AG04449 (cell line): ENCODE results near the gene MOBP.

Experiments
- CTCF ChIA-PET: fragments of 350-600 bp; formaldehyde crosslinking; extraction: SDS; loops from one replicate; lab custom pipeline; 2021; ENCODE audit warnings: antibody characterized with exemption; lab: Yijun Ruan, JAX
- POLR2A ChIA-PET: fragments of 400-600, 350-600 bp; formaldehyde crosslinking; extraction: SDS; loops from one replicate; lab custom pipeline; 2020; ENCODE audit warnings: antibody characterized with exemption, inconsistent platforms; lab: Yijun Ruan, JAX
- DNase-seq: peaks from one replicate; pipeline ENCODE4 v3.0.0-alpha.2; 2010; ENCODE audit warnings: low read depth, low spot score
- H3K4me3 ChIP-seq: 2 replicates; pipeline ENCODE4 v1.5.1; 2011; ENCODE audit warnings: low read depth, mild to moderate bottlenecking, control low read depth, low read length
- CTCF ChIP-seq: IDR thresholded peaks from one replicate; pipeline ENCODE4 v1.5.1; 2011; ENCODE audit warnings: mild to moderate bottlenecking, moderate library complexity, low read length, control low read depth, inconsistent platforms; ENCODE audit not compliant: insufficient read depth; ENCODE audit errors: missing control alignments

Gene MOBP

GRCh38 chr3:39478226-39478625 is 10.7 kb downstream of the MOBP start:
- CTCF ChIA-PET, result interaction anchor here (2.7 to 3.6 kb wide), 2 partner anchors 21 to 30 kb away, joined by 7 to 12 read pairs; no protein-coding TSS in a partner anchor
- H3K4me3 ChIP-seq, result no peak overlapping the region
- no peak for TF ChIP-seq CTCF
- POLR2A ChIA-PET, result no interaction called here
- no peak for DNase-seq

GRCh38 chr3:39479701-39480414 is 12.4 kb downstream of the MOBP start:
- TF ChIP-seq CTCF, result no peak
- CTCF ChIA-PET, result interaction anchor here (0.6 to 3.6 kb wide), 4 partner anchors 15 to 700 kb away, joined by 3 to 12 read pairs (median 4); no protein-coding TSS in a partner anchor
- no peak for DNase-seq
- no peak overlapping the region for H3K4me3 ChIP-seq
- POLR2A ChIA-PET, result no interaction called here

- no peak for TF ChIP-seq CTCF
- H3K4me3 ChIP-seq, result no peak overlapping the region
- ChIA-PET POLR2A (no interaction called here), CTCF (interaction anchor here (1.2 kb wide), 1 partner anchor 38 kb away, joined by 4 read pairs; no protein-coding TSS in a partner anchor)
- DNase-seq, result no peak
These were observed 18.1 kb downstream of the MOBP start for GRCh38 chr3:39485547-39485946.

GRCh38 chr3:39491014-39491413 is 23.5 kb downstream of the MOBP start:
- ChIA-PET CTCF (interaction anchor here (2.4 kb wide), 1 partner anchor 43 kb away, joined by 5 read pairs; no protein-coding TSS in a partner anchor), POLR2A (no interaction called here)
- no peak for DNase-seq
- H3K4me3 ChIP-seq, result no peak overlapping the region
- TF ChIP-seq CTCF, result no peak

GRCh38 chr3:39491733-39492350 is 24.4 kb downstream of the MOBP start:
- no peak overlapping the region for H3K4me3 ChIP-seq
- DNase-seq, result no peak
- ChIA-PET POLR2A (no interaction called here), CTCF (interaction anchor here (2.4 kb wide), 1 partner anchor 44 kb away, joined by 5 read pairs; no protein-coding TSS in a partner anchor)
- no peak for TF ChIP-seq CTCF

GRCh38 chr3:39494781-39495180 is 27.3 kb downstream of the MOBP start:
- no peak overlapping the region for H3K4me3 ChIP-seq
- no peak for TF ChIP-seq CTCF
- ChIA-PET POLR2A (no interaction called here), CTCF (interaction anchor here (0.6 to 1.3 kb wide), 2 partner anchors 15 to 47 kb away, joined by 3 to 5 read pairs; no protein-coding TSS in a partner anchor)
- DNase-seq, result no peak
